ENCODE data around the gene SF3A2.
"Not testable (repeated sequence)": the region's sequence is repeated elsewhere in the genome, so short reads cannot be mapped to it uniquely, and the experiment has no call there.

Gene SF3A2, protein sequence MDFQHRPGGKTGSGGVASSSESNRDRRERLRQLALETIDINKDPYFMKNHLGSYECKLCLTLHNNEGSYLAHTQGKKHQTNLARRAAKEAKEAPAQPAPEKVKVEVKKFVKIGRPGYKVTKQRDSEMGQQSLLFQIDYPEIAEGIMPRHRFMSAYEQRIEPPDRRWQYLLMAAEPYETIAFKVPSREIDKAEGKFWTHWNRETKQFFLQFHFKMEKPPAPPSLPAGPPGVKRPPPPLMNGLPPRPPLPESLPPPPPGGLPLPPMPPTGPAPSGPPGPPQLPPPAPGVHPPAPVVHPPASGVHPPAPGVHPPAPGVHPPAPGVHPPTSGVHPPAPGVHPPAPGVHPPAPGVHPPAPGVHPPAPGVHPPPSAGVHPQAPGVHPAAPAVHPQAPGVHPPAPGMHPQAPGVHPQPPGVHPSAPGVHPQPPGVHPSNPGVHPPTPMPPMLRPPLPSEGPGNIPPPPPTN

DNA sequence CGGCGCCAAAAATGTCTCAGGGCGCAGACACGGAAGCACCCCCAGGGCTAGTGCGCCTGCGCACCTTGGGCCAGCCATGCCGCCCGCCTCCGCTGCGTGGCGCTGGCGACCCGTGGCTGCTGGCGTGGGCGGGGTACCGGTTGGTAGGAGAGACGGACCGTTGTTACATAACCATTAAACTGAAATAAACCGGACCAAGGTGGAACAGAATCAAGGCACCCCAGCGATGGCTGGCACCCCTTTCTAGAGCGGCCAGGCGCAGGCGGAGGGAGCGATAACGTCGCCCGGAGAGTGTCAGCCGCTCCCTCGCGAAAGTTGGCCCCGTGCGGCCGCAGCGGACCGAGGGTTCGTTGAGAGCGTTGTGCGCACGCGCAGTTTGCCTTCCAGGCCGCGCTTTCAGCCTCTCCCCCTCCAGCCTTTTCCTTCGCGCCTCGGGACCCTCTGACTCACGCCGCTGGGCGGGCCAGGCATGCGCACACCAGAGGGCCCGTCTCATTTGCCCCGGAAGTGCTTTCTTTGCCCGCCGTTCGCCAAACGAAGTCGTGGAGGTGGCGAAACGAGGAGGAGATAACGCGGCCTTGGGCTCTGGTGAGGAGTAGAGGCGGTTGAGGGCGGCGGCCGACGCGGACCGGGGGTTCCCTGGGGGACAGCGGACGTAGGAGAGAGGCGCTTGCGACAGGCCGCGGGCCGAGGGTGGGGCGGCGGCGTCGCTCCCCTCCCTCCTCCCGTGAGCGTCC is at the start of gene SF3A2, which contains the start of gene PLEKHJ1:
TSS of gene SF3A2 (plus strand) at position 511 of the 737 bp plus-strand sequence. CDS start 6,595 bp downstream, outside the sequence.
TSS of gene PLEKHJ1 (minus strand) at position 16 of the 737 bp plus-strand sequence. CDS start 81 bp downstream, outside the sequence.
- peak; percentile 98 for DNase-seq

DNA sequence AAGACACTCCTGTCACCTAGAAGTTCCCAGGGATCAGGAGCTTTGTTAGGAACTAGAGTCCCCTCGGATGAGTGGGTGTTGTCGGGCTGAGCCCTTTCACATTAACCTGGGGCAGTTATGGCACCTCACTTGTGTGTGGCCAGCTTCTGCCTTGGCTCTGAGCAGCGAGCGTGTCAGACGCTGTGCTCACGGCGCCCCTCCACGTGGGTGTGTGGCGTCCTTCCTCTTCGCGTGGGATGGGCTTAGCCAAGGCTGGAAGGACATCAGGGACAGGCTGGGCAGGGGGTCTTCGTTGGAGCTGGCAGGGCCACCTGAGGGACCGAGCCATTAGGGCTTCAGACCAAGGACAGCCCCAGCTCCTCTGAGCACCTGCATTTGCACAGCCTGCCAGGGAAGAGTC is 49.5 kb upstream of the SF3A2 start:
- no peak for DNase-seq

DNA sequence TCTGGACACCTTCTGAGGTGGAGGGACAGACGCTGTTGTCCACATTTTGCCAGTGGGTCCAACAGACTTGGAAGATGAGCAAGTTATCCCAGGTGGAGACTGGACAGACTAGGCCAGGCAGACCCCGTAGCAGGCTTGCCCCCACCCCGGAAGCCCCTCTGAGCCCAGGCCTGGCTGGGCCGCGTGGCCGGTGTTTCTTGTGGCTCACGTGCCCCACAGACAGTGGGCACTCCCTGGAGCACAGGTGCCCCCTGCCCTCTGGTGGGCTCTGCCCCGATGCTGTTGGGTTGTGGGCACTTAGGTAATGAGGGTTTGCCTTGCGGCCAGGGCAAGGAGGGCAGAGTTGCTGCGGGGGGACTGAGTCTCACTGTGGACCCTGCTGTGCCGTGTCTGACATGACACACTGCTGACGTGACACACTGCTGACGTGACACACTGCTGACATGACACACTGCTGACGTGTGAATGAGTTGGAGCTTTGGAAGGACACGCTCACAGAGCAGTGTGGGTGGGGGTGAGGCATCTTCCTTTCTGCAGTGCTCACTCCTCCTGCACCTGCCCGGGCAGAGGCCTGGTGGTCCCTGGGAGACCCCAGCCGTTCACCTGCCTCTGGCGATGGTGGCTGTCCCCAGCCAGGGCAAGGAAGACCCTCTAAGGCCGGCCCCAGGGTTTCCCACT is 47.8 kb upstream of the SF3A2 start:
- DNase-seq, result no peak

DNA sequence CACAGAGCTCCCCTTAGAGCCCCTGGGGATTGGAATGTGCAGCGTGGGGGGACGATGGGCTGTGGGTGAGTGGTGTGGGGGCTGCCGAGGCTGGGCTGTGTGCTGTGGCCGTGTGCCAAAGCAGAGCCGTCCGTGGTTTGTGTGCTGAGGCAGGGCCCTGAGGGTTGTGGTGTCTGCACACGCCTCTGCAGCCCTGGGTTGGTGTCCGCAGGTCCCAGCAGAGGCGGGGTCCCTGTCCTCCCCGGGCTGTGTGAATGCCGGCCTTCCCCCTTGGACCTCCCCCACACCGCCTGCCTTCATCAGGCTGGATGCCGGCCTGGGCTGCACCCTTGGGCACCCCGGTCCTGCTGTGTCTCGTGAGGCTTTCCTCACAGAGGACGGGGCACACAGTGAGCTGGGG is 46.7 kb upstream of the SF3A2 start:
- DNase-seq, result no peak

DNA sequence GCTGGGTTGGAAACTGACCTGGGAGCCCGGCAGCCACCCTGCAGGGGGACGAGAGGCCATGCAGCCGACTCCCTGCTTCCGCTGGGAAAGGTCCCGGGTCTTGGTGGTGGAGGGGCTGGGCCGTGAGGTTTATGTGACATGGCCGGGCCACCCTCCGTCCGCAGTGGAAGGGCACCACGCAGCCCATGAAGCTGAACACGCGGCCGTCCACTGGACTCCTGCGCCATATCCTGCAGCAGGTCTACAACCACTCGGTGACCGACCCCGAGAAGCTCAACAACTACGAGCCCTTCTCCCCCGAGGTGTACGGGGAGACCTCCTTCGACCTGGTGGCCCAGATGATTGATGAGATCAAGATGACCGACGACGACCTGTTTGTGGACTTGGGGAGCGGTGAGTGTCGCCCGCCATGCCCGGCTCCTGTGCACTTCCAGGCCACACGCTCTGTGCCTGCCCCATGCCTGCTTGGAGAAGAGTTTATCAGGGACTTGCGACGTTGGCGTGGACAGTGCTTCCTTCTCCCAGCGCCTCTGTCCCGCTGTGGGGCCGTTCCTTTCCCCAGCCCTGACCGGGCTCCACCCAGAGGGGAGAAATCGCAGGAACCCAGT is 45.7 kb upstream of the SF3A2 start:
- no peak for DNase-seq

- no peak for DNase-seq
Observed at GRCh38 chr19:2191456-2192310, 44.9 kb upstream of the SF3A2 start.

DNA sequence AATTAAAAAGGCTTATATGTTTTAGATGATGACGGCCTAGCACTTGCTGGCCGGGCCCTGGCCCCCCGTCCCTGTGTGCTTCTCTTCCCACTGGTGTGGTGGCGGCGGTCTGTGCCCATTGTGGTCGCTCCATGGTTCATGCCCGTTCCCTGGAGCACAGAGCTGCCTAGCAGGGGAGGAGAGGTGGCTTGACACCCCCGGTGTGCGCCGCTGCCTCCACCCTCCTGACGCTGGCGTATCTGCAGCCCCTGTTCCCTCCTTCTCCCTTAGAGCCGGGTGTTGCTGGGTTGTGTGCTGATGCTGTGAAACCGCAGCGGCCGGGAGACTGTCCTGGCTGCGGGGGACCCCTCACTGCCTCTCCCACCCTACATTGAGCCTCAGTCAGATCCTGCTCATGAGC is 43.8 kb upstream of the SF3A2 start:
- no peak for DNase-seq

GRCh38 chr19:2193807-2194206 is 42.8 kb upstream of the SF3A2 start:
- DNase-seq, result no peak

GRCh38 chr19:2194513-2195078 is 42.0 kb upstream of the SF3A2 start:
- no peak for DNase-seq

DNA sequence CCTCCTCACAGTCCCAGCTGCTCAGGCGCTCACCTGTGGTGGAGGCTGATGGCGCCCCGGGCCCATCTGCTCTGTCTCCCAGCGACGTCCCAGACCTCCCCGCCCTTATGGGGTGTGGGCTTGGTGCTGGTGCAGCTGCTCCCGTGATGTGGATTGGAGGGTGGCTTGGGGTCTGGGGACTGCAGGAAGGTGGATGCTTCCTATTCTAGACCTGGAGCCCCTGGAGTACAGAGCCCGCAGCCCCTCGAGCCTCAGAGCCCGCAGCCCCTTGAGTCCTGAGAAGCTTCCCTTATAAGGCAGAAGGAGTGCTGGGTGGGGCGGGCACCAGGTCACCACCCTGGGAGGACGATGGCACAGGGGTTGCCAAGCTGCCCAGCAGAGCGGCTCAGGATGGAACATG is 41.3 kb upstream of the SF3A2 start:
- DNase-seq, result no peak

DNA sequence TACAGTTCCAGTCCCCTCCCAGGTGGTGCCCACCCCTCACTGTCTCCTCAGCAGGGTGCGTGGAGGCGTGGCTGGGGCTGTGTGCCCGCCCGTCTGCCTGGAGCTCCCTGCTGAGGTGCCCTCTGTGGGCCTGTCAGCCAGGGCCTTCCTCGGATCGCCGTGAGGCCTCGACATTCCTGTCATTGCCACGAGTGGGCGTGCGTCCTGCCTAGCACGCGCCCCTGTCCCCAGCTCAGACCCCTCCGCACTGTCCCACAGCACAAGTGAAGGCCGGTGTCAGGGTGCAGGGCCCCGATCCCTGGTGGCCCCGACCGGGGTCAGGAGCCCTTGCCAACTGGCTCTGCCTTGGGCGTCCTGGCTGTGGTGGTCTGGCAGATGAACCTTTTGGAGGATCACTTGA is 40.7 kb upstream of the SF3A2 start:
- DNase-seq, result no peak

DNA sequence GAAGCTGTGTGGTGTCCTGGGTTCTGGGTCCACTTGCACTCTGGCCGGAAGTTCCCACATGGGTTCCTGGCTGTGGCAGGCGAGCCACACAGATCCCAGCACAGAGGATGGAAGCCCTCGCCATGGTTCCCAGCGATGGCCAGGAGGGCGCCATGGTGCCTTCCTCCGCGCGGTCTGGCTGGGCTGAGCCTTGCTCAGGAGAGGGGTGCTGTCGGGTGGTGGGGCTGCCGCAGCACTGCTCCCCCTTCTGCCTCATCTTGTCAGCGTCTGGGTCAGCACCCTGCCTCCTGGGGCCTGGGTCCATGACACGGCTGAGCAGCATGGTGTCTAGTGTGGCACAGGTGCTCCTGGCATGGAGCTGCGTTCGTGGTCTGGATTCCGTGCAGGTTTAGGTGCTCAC is 39.4 kb upstream of the SF3A2 start:
- no peak for DNase-seq

- no peak for DNase-seq
Observed at GRCh38 chr19:2198317-2198716, 38.3 kb upstream of the SF3A2 start.

DNA sequence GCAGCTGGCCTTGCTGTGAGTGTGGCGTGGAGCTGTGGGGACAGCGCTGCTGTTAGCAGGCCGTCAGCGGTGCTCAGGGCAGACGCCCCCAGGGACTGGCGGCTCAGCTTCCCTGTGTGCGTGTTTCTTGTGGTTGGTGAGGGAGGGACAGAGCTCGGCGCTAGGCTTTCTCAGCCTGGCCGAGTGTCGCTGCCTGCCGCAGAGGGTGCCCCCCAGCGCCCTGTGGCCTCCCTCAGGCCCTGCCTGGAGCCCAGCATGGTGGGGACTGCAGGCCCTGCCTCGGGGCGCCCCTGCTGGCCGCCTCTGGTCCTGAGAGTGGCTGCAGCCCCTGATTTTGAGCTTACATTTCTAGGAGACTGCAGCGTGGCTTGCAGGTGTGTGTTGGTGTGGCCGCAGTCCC is 37.4 kb upstream of the SF3A2 start:
- no peak for DNase-seq

- DNase-seq, result no peak
Observed at GRCh38 chr19:2199861-2200623, 36.6 kb upstream of the SF3A2 start.

DNA sequence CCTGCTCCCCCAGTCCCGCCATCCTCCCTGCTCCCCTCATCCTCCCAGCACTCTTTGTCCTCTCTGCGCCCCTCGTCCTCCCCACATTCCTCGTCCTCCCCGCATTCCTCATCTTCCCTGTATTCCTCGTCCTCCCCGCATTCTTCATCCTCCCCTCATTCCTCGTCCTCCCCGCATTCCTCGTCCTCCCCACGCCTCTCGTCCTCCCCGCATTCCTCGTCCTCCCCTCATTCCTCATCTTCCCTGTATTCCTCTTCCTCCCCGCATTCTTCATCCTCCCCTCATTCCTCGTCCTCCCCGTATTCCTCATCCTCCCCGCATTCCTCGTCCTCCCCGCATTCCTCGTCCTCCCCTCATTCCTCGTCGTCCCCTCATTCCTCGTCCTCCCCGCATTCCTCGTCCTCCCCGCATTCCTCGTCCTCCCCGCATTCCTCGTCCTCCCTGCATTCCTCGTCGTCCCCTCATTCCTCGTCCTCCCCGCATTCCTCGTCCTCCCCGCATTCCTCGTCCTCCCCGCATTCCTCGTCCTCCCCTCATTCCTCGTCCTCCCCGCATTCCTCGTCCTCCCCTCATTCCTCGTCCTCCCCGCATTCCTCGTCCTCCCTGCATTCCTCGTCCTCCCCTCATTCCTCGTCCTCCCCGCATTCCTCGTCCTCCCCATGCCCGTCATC is 35.9 kb upstream of the SF3A2 start:
- DNase-seq, result not testable (repeated sequence)

- no peak for DNase-seq
Observed at GRCh38 chr19:2201473-2202148, 35.0 kb upstream of the SF3A2 start.

DNA sequence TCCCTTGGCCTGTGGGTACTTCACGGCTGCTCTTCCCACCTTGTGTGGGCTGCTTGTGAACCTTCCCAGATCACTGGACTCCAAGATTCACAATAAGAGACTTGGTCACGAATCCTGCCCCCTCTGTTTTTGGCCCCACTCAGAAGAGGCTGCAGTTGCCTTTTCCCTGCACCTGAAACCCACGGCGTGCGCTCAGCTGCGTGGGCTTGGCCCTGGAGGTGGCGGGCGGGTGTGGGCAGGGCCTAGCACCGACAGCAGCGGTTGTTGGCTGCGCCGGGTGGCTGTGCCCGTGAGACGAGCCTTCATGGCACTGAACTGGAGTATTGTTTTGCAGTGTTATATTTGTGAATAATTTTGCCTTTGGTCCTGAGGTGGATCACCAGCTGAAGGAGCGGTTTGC is 34.3 kb upstream of the SF3A2 start:
- DNase-seq, result no peak

- no peak for DNase-seq
Observed at GRCh38 chr19:2207008-2207407, 29.6 kb upstream of the SF3A2 start.
